IPS DF 4.7 (cell line): Measurements from ENCODE around the gene SPNS3.

Experiments used
- DNase-seq: peaks from one replicate; pipeline ENCODE4 v3.0.0-alpha.2; 2013; ENCODE audit warnings: low spot score; ENCODE audit errors: extremely low read depth

The SPNS3 gene

GRCh38 chr17:4433515-4434031 lies at the start of gene SPNS3:
Gene SPNS3 (plus strand): TSS chr17:4433940. CDS start chr17:4433968, 28 bp downstream.
- no peak for DNase-seq

- no peak for DNase-seq
Observed at GRCh38 chr17:4386406-4386805, 47.3 kb upstream of the SPNS3 start.

- no peak for DNase-seq
Observed at GRCh38 chr17:4387137-4387536, 46.6 kb upstream of the SPNS3 start.

GRCh38 chr17:4389079-4389478 lies 44.7 kb upstream of the SPNS3 start:
- DNase-seq: no peak

GRCh38 chr17:4393806-4394205 lies 39.9 kb upstream of the SPNS3 start:
- no peak for DNase-seq

- no peak for DNase-seq
Observed at GRCh38 chr17:4394208-4395110, 39.3 kb upstream of the SPNS3 start.

- no peak for DNase-seq
Observed at GRCh38 chr17:4395111-4395478, 38.6 kb upstream of the SPNS3 start.

GRCh38 chr17:4397840-4398239 lies 35.9 kb upstream of the SPNS3 start:
- no peak for DNase-seq

- DNase-seq: no peak
Observed at GRCh38 chr17:4405038-4405669, 28.6 kb upstream of the SPNS3 start.

- no peak for DNase-seq
Observed at GRCh38 chr17:4405699-4406098, 28.0 kb upstream of the SPNS3 start.

- no peak for DNase-seq
Observed at GRCh38 chr17:4406386-4406785, 27.4 kb upstream of the SPNS3 start.

GRCh38 chr17:4407216-4407615 lies 26.5 kb upstream of the SPNS3 start:
- DNase-seq: no peak

GRCh38 chr17:4407851-4408250 lies 25.9 kb upstream of the SPNS3 start:
- DNase-seq: no peak

GRCh38 chr17:4409659-4410058 lies 24.1 kb upstream of the SPNS3 start:
- no peak for DNase-seq

- no peak for DNase-seq
Observed at GRCh38 chr17:4411201-4411600, 22.5 kb upstream of the SPNS3 start.

GRCh38 chr17:4412933-4413831 lies 20.6 kb upstream of the SPNS3 start:
- peak; percentile 82 for DNase-seq

- DNase-seq: no peak
Observed at GRCh38 chr17:4417129-4417667, 16.5 kb upstream of the SPNS3 start.

- DNase-seq: peak; percentile 92
Observed at GRCh38 chr17:4420692-4421131, 13.0 kb upstream of the SPNS3 start.

- no peak for DNase-seq
Observed at GRCh38 chr17:4422864-4423263, 10.9 kb upstream of the SPNS3 start.

GRCh38 chr17:4425398-4425797 lies 8.3 kb upstream of the SPNS3 start:
- DNase-seq: no peak

GRCh38 chr17:4426499-4427208 lies 7.1 kb upstream of the SPNS3 start:
- no peak for DNase-seq
